Activated CD8-positive, alpha-beta T cell treated with anti-CD3 and anti-CD28 coated beads for 36 hours (primary cell): ENCODE data around the gene TIMM23. TPM values are rescaled to one million over a fixed set of nuclear protein-coding genes. Genes with fewer than 3 reads are reported as not detected.
"Not testable (repeated sequence)": the region's sequence is repeated elsewhere in the genome, so short reads cannot be mapped to it uniquely, and the experiment has no call there.

Source experiments
- ATAC-seq: fragments of 200-7000 bp; cut with Tn5 transposase; one replicate; pipeline ENCODE4 v1.10.0; 2021; ENCODE audit warnings: mild to moderate bottlenecking, moderate library complexity
- CTCF ChIA-PET: fragments of 350-600 bp; sonication (Branson Sonifier 250); formaldehyde crosslinking; loops from one replicate; lab custom pipeline; 2021; ENCODE audit warnings: antibody characterized with exemption; lab: Charles Lee
- POLR2A ChIA-PET: fragments of 350-600 bp; sonication (Branson Sonifier 250); formaldehyde crosslinking; loops from one replicate; lab custom pipeline; 2021; ENCODE audit warnings: antibody characterized with exemption; lab: Charles Lee
- DNase-seq: peaks from one replicate; pipeline ENCODE4 v3.0.0-alpha.2; 2020
- H3K27ac Mint-ChIP-seq: one replicate; pipeline ENCODE4 v1.8.0; 2021; ENCODE audit warnings: mild to moderate bottlenecking, mixed read lengths
- H3K27me3 Mint-ChIP-seq: one replicate; pipeline ENCODE4 v1.8.0; 2021; ENCODE audit warnings: mixed read lengths
- H3K36me3 Mint-ChIP-seq: one replicate; pipeline ENCODE4 v1.8.0; 2021; ENCODE audit warnings: low read depth, mixed read lengths
- H3K4me1 Mint-ChIP-seq: one replicate; pipeline ENCODE4 v1.8.0; 2021; ENCODE audit warnings: low read depth, mixed read lengths
- H3K4me3 Mint-ChIP-seq: one replicate; pipeline ENCODE4 v1.8.0; 2021; ENCODE audit warnings: mild to moderate bottlenecking, moderate library complexity, mixed read lengths
- H3K9me3 Mint-ChIP-seq: one replicate; pipeline ENCODE4 v1.8.0; 2021; ENCODE audit warnings: mixed read lengths
- CTCF ChIP-seq: fragments of 200-600 bp; IDR thresholded peaks from one replicate; pipeline ENCODE4 v1.8.0; 2022; ENCODE audit warnings: antibody characterized with exemption, mild to moderate bottlenecking
- intact Hi-C: fragments of 100-400 bp; cut with micrococcal nuclease; formaldehyde crosslinking; loops from one replicate; pipeline ENCODE4 v1.10.0; 2022
- total RNA-seq, 2 experiments: library from RNA; stranded (reverse); gene quantifications; one replicate each; pipeline ENCODE4 v1.2.3, GENCODE V29; 2021

TIMM23 gene
- total RNA-seq, 2 experiments from 2014 or later: 70.7 to 76.2 TPM

- Mint-ChIP-seq H3K36me3 (no peaks in the 10 kb centered on the region), H3K27ac (no peak overlapping the region), H3K4me1 (no peaks in the 10 kb centered on the region), H3K27me3 (no peaks in the 10 kb centered on the region), H3K9me3 (no peaks in the 10 kb centered on the region), H3K4me3 (no peak overlapping the region)
- no peak for ATAC-seq
- DNase-seq: no peak
- TF ChIP-seq CTCF: no peak
- ChIA-PET POLR2A (no interaction called here), CTCF (no interaction called here)
- intact Hi-C loops: no loop called here
These were observed 67.7 kb downstream of the TIMM23 start for GRCh38 chr10:46040004-46040403.

- ATAC-seq (no peak), DNase-seq (no peak)
- Mint-ChIP-seq H3K36me3 (no peaks in the 10 kb centered on the region), H3K27ac (no peak overlapping the region), H3K4me1 (no peaks in the 10 kb centered on the region), H3K9me3 (no peaks in the 10 kb centered on the region), H3K4me3 (no peak overlapping the region), H3K27me3 (no peaks in the 10 kb centered on the region)
- POLR2A ChIA-PET: no interaction called here
- TF ChIP-seq CTCF: no peak
- CTCF ChIA-PET: no interaction called here
- intact Hi-C loops: no loop called here
These were observed 70.2 kb downstream of the TIMM23 start for GRCh38 chr10:46042527-46042926.

- POLR2A ChIA-PET: interaction anchor here (1.2 kb wide), 1 partner anchor 17 kb away, joined by 3 read pairs; no protein-coding TSS in a partner anchor
- ATAC-seq (no peak), DNase-seq (no peak)
- intact Hi-C loops: no loop called here
- no peak within 1 kb of the TSS for H3K27ac Mint-ChIP-seq
- H3K4me3 Mint-ChIP-seq: no peak within 1 kb of the TSS
- H3K4me1 Mint-ChIP-seq: no peaks in the 10 kb centered on the region
- no peaks in the 10 kb centered on the region for H3K9me3 Mint-ChIP-seq
- no peaks in the 10 kb centered on the region for H3K36me3 Mint-ChIP-seq
- no peaks in the 10 kb centered on the region for H3K27me3 Mint-ChIP-seq
- CTCF ChIA-PET: no interaction called here
- no peak for TF ChIP-seq CTCF
These were observed 74.0 kb downstream of the TIMM23 start, which contains the start of gene MSMB for GRCh38 chr10:46046261-46046660. TSS of gene MSMB (minus strand) at chr10:46046269. CDS start at chr10:46046237, 32 bp downstream.

GRCh38 chr10:46048152-46048551 is 75.9 kb downstream of the TIMM23 start:
- ChIA-PET POLR2A (no interaction called here), CTCF (no interaction called here)
- Mint-ChIP-seq H3K36me3 (no peaks in the 10 kb centered on the region), H3K9me3 (no peaks in the 10 kb centered on the region), H3K4me1 (no peaks in the 10 kb centered on the region), H3K27ac (no peak overlapping the region), H3K27me3 (no peaks in the 10 kb centered on the region), H3K4me3 (no peak overlapping the region)
- TF ChIP-seq CTCF: no peak
- no peak for ATAC-seq
- intact Hi-C loops: no loop called here
- no peak for DNase-seq

- CTCF ChIA-PET, H3K27ac Mint-ChIP-seq, H3K9me3 Mint-ChIP-seq, DNase-seq, intact Hi-C loops, H3K4me3 Mint-ChIP-seq, H3K27me3 Mint-ChIP-seq, ATAC-seq, POLR2A ChIA-PET, H3K36me3 Mint-ChIP-seq, H3K4me1 Mint-ChIP-seq: not testable (repeated sequence)
These were observed 77.2 kb downstream of the TIMM23 start for GRCh38 chr10:46049497-46049831.
